Loucy (cell line): ENCODE data around the gene B4GALNT1.

Experiments
- H2AFZ ChIP-seq: fragments of 200-600 bp; sonication (generic); 2 replicates; pipeline ENCODE4 v1.6.0; 2016; ENCODE audit warnings: antibody characterized with exemption, mild to moderate bottlenecking, low read length, moderate library complexity
- H3F3A ChIP-seq: fragments of 200-600 bp; 2 replicates; pipeline ENCODE4 v1.6.0; 2016; ENCODE audit warnings: antibody characterized with exemption, low read depth, mild to moderate bottlenecking
- H3K27me3 ChIP-seq: fragments of 200-600 bp; sonication (generic); 2 replicates; pipeline ENCODE4 v1.6.1; 2014; ENCODE audit warnings: low read length, mild to moderate bottlenecking; ENCODE audit not compliant: insufficient read depth, poor library complexity, severe bottlenecking
- H3K36me3 ChIP-seq: fragments of 200-600 bp; sonication (generic); 2 replicates; pipeline ENCODE4 v1.6.1; 2016; ENCODE audit warnings: low read length; ENCODE audit not compliant: insufficient read depth
- H3K4me1 ChIP-seq: fragments of 200-600 bp; sonication (generic); 2 replicates; pipeline ENCODE4 v1.5.1; 2014; ENCODE audit warnings: low read length, mild to moderate bottlenecking; ENCODE audit not compliant: insufficient read depth, poor library complexity, severe bottlenecking
- H3K4me2 ChIP-seq: fragments of 200-600 bp; sonication (generic); 2 replicates; pipeline ENCODE4 v1.6.0; 2014; ENCODE audit warnings: antibody characterized with exemption, low read length, low read depth, mild to moderate bottlenecking; ENCODE audit not compliant: poor library complexity, severe bottlenecking
- H3K4me3 ChIP-seq: fragments of 200-600 bp; sonication (generic); 2 replicates; pipeline ENCODE4 v1.5.1; 2014; ENCODE audit warnings: low read length, mild to moderate bottlenecking, mixed read lengths; ENCODE audit not compliant: poor library complexity, severe bottlenecking
- H3K79me2 ChIP-seq: fragments of 200-600 bp; sonication (generic); 2 replicates; pipeline ENCODE4 v1.6.1; 2014; ENCODE audit warnings: low read length; ENCODE audit not compliant: insufficient read depth
- H3K9ac ChIP-seq: fragments of 200-600 bp; sonication (generic); 2 replicates; pipeline ENCODE4 v1.6.0; 2014; ENCODE audit warnings: mild to moderate bottlenecking, low read depth, low read length, moderate library complexity; ENCODE audit not compliant: poor library complexity, severe bottlenecking
- H3K9me2 ChIP-seq: fragments of 200-600 bp; sonication (generic); replicated peaks from 2 replicates; pipeline ENCODE4 v1.6.1; 2016; ENCODE audit warnings: low read depth, low read length, mixed read lengths
- H3K9me3 ChIP-seq: fragments of 200-600 bp; sonication (generic); 2 replicates; pipeline ENCODE4 v1.6.1; 2014; ENCODE audit warnings: mild to moderate bottlenecking, antibody characterized with exemption, low read length, low read depth; ENCODE audit not compliant: insufficient read depth
- H4K20me1 ChIP-seq: fragments of 200-600 bp; sonication (generic); 2 replicates; pipeline ENCODE4 v1.6.0; 2014; ENCODE audit warnings: antibody characterized with exemption, low read length, mild to moderate bottlenecking; ENCODE audit not compliant: insufficient read depth, poor library complexity, severe bottlenecking
- EZH2phosphoT487 ChIP-seq: fragments of 200-600 bp; IDR thresholded peaks from 2 replicates; pipeline ENCODE4 v1.6.1; 2018; ENCODE audit warnings: antibody characterized with exemption, mild to moderate bottlenecking, moderate library complexity, borderline replicate concordance
- TF ChIP-seq, protein P1 (sequence below): fragments of 200-600 bp; sonication (generic); conservative IDR thresholded peaks from 2 replicates; pipeline ENCODE4 v1.5.1; 2014; ENCODE audit warnings: mild to moderate bottlenecking, antibody characterized with exemption, low read length

B4GALNT1 gene

DNA sequence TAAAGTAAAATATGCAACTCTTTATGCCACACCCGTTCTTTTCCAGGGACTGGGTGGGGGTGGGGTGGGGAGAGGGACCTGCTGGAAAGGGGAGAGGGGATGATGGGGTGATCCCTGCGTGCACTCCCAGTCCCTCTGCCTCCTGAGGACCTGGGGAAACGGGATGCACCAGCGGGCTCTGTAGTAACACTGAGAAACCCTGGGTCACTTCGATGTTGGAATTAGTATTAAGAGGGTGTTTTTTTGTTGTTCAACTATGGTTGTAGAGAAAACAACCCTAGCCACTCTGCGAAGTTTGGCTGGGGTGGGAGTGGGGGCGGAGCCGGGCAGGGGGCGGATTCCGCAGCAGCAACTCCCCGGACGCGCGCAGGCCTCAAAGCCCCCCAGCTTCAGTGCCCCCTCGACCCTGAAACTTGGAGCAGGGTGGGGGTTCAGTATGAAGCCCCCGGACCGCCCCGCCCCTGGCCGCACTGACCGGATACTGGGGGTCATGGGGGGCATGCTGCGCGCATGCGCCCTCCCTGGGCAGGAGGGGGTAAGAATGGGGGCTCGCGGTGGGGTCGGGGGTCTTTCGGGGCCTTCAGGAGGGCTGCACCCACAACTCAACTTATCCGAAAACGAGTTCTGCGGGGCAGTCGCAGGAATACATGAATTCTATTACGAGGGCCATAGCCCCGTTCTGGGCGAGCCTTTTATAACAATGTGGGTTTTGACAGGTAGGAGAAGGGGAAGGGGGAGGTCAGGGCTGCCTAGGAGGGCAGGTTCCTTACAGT, 23.0 kb downstream of the B4GALNT1 start:
- Histone ChIP-seq H3F3A (no peaks in the 10 kb centered on the region), H3K9me2 (no peaks in the 10 kb centered on the region), H3K79me2 (no peaks in the 10 kb centered on the region), H2AFZ (no peak overlapping the region), H3K4me2 (no peak overlapping the region), H4K20me1 (no peaks in the 10 kb centered on the region), H3K36me3 (no peaks in the 10 kb centered on the region), H3K4me3 (no peak overlapping the region), H3K9me3 (no peaks in the 10 kb centered on the region), H3K4me1 (peaks cover 38% of the 10 kb centered on the region), H3K27me3 (no peaks in the 10 kb centered on the region), H3K9ac (no peak overlapping the region)
- TF ChIP-seq, protein P1, sequence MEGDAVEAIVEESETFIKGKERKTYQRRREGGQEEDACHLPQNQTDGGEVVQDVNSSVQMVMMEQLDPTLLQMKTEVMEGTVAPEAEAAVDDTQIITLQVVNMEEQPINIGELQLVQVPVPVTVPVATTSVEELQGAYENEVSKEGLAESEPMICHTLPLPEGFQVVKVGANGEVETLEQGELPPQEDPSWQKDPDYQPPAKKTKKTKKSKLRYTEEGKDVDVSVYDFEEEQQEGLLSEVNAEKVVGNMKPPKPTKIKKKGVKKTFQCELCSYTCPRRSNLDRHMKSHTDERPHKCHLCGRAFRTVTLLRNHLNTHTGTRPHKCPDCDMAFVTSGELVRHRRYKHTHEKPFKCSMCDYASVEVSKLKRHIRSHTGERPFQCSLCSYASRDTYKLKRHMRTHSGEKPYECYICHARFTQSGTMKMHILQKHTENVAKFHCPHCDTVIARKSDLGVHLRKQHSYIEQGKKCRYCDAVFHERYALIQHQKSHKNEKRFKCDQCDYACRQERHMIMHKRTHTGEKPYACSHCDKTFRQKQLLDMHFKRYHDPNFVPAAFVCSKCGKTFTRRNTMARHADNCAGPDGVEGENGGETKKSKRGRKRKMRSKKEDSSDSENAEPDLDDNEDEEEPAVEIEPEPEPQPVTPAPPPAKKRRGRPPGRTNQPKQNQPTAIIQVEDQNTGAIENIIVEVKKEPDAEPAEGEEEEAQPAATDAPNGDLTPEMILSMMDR, result no peak
- TF ChIP-seq EZH2phosphoT487, result no peak

DNA sequence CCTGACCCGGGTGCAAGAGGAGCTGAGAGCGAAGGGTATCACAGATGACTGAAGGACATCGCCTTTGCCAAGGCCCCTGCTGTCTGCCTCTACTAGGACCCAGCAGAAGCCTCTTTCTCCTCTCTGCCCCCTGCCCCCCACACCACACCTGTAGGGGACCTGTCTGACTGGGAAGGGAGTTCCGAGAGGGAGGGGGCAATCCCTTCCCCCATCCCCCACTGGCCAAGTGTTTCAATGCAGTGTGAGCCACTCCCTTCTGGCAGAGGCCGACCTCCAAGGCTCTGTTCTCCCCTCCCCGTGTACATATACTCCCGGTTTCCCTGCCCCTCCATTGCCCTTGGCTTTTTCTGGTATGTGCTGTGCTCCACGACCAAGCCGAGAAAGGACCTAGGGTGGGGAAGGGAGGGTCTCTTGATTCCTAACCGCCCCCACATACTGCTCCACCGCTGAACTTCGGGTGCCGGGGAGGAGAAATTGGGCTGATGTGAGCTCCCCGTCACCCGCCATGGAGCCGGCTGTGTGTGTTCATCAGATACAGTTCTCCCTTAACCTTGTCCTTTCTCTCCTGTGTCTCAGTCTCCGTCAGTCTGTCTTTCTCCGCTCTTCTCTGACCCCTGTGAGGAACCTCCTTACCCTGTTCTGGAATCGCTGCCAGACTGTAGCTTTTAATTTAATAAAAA, 23.8 kb downstream of the B4GALNT1 start:
- Histone ChIP-seq H3K36me3 (no peaks in the 10 kb centered on the region), H3K9me2 (no peaks in the 10 kb centered on the region), H3K4me2 (no peak overlapping the region), H3K9ac (no peak overlapping the region), H3K4me3 (no peak overlapping the region), H3K27me3 (no peaks in the 10 kb centered on the region), H3K4me1 (peaks cover 35% of the 10 kb centered on the region), H3K79me2 (no peaks in the 10 kb centered on the region), H2AFZ (no peak overlapping the region), H3F3A (no peaks in the 10 kb centered on the region), H3K9me3 (no peaks in the 10 kb centered on the region), H4K20me1 (no peaks in the 10 kb centered on the region)
- TF ChIP-seq, protein P1, result no peak
- TF ChIP-seq EZH2phosphoT487, result no peak

DNA sequence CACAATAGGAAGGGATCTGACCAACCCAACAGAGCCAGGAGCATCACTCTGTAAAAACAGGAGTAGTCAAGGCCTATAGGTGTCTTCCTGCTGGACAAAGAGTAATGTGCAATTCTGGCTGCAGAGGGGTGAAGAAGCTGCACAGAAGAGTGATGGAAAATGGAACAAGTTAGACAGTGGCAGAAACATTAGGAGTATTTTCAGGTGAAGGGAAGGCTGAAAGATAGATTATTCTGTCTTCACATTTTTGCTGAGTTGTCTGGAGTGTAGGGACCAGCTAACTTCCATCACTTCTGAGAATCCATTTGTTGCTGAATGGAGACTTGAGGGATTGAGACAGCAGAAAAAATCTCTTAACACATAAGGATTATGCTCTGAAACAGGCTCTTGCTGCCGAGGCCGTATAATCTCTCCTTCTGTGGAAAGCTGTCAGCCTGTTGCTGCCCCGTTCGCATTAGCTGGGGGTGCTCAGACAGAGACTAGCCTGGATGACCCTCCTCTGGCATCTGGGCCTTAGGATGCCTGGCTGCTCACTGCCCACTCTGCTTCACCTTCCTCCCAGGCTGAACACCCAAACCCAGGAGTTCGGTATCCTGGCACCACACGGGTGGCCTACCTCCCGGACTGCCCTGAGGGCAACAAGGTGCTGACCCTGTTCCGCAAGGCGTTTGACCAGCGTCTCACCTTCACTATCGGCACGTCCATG, 24.9 kb downstream of the B4GALNT1 start:
- H3K79me2 ChIP-seq, result no peaks in the 10 kb centered on the region
- H3K4me3 ChIP-seq, result no peak overlapping the region
- H3F3A ChIP-seq, result no peaks in the 10 kb centered on the region
- no peak overlapping the region for H3K9ac ChIP-seq
- no peak overlapping the region for H2AFZ ChIP-seq
- no peaks in the 10 kb centered on the region for H3K27me3 ChIP-seq
- no peaks in the 10 kb centered on the region for H4K20me1 ChIP-seq
- H3K9me3 ChIP-seq, result no peaks in the 10 kb centered on the region
- TF ChIP-seq, protein P1, result no peak
- TF ChIP-seq EZH2phosphoT487, result no peak
- peaks cover 37% of the 10 kb centered on the region for H3K4me1 ChIP-seq
- no peaks in the 10 kb centered on the region for H3K36me3 ChIP-seq
- no peaks in the 10 kb centered on the region for H3K9me2 ChIP-seq
- H3K4me2 ChIP-seq, result no peak overlapping the region
